ENCODE data around the gene PTPN4.

Gene PTPN4

GRCh38 chr2:120016800-120017199 is 257.1 kb downstream of the PTPN4 start:
- no peak for ATAC-seq
- TF ChIP-seq TSHZ2 (CRISPR knock-in tag; IDR thresholded peaks at IDR 0.05) (no peak), BACH2 (CRISPR knock-in tag; IDR thresholded peaks at IDR 0.05; ENCODE audit: borderline replicate concordance) (no peak), ZFP30 (CRISPR knock-in tag; IDR thresholded peaks at IDR 0.05) (no peak), PATZ1 (CRISPR knock-in tag; IDR thresholded peaks at IDR 0.05; ENCODE audit: borderline replicate concordance) (no peak), RARB (CRISPR knock-in tag; IDR thresholded peaks at IDR 0.05) (no peak), CREB5 (CRISPR knock-in tag; IDR thresholded peaks at IDR 0.05; ENCODE audit: low read depth) (no peak), OSR1 (CRISPR knock-in tag; IDR thresholded peaks at IDR 0.05) (no peak), ZFP3 (CRISPR knock-in tag; IDR thresholded peaks at IDR 0.05) (no peak), POU6F1 (CRISPR knock-in tag; IDR thresholded peaks at IDR 0.05; ENCODE audit: borderline replicate concordance, low read depth) (no peak), CSRNP3 (CRISPR knock-in tag; IDR thresholded peaks at IDR 0.05) (no peak), TCF4 (CRISPR knock-in tag; IDR thresholded peaks at IDR 0.05; ENCODE audit: borderline replicate concordance) (no peak), ZC3H10 (CRISPR knock-in tag; IDR thresholded peaks at IDR 0.05) (no peak), TOX (CRISPR knock-in tag; IDR thresholded peaks at IDR 0.05; ENCODE audit: borderline replicate concordance) (no peak), ZNF565 (CRISPR knock-in tag; conservative IDR thresholded peaks at IDR 0.05; ENCODE audit: low read depth) (no peak), SNAI2 (CRISPR knock-in tag; IDR thresholded peaks at IDR 0.05) (no peak), PPARA (CRISPR knock-in tag; IDR thresholded peaks at IDR 0.05; ENCODE audit: borderline replicate concordance) (no peak), ESRRG (CRISPR knock-in tag; IDR thresholded peaks at IDR 0.05) (no peak)

GRCh38 chr2:120017201-120017600 is 257.5 kb downstream of the PTPN4 start:
- no peak for ATAC-seq
- TF ChIP-seq BACH2 (CRISPR knock-in tag; IDR thresholded peaks at IDR 0.05; ENCODE audit: borderline replicate concordance) (no peak), CREB5 (CRISPR knock-in tag; IDR thresholded peaks at IDR 0.05; ENCODE audit: low read depth) (no peak), OSR1 (CRISPR knock-in tag; IDR thresholded peaks at IDR 0.05) (no peak), ZNF565 (CRISPR knock-in tag; conservative IDR thresholded peaks at IDR 0.05; ENCODE audit: low read depth) (no peak), ZFP30 (CRISPR knock-in tag; IDR thresholded peaks at IDR 0.05) (no peak), PATZ1 (CRISPR knock-in tag; IDR thresholded peaks at IDR 0.05; ENCODE audit: borderline replicate concordance) (no peak), ZFP3 (CRISPR knock-in tag; IDR thresholded peaks at IDR 0.05) (no peak), SNAI2 (CRISPR knock-in tag; IDR thresholded peaks at IDR 0.05) (no peak)
